K562 (cell line): ENCODE measurements around the gene CCDC124.

Source experiments
- CBX3 ChIP-seq, 2 experiments: IDR thresholded peaks; 1 replicate in 1 of 2; 2 replicates in 1 of 2; pipeline ENCODE4 v1.6.1; 2012; ENCODE audit warnings: inconsistent platforms in 2 of 2, low read length in 2 of 2, borderline replicate concordance in 1 of 2, control low read depth in 1 of 2
- CTCF ChIP-seq, 3 experiments: IDR thresholded peaks in 2 of 3; conservative IDR thresholded peaks in 1 of 3; 2 replicates each; pipeline ENCODE4 v1.5.1; 2011 to 2012; ENCODE audit warnings: low read length in 3 of 3, mild to moderate bottlenecking in 3 of 3, control low read depth in 2 of 3, improper control_type of control experiment in 1 of 3, inconsistent platforms in 1 of 3, low read depth in 1 of 3, mixed read lengths in 1 of 3, moderate library complexity in 1 of 3; ENCODE audit not compliant: insufficient read depth in 2 of 3
- HDGF ChIP-seq: fragments of 450-650 bp; IDR thresholded peaks from 2 replicates; pipeline ENCODE4 v1.6.1; 2016
- HNRNPL ChIP-seq: fragments of 200-400 bp; formaldehyde crosslinking; IDR thresholded peaks from 2 replicates; pipeline ENCODE4 v1.6.1; 2017; ENCODE audit warnings: low read depth, mild to moderate bottlenecking, low read length
- SAP30 ChIP-seq: fragments of 200-600 bp; sonication (generic); IDR thresholded peaks from 2 replicates; pipeline ENCODE4 v1.6.1; 2012; ENCODE audit warnings: borderline replicate concordance, low read depth, mild to moderate bottlenecking, moderate library complexity, low read length, control low read depth, inconsistent platforms; ENCODE audit not compliant: insufficient read depth, poor library complexity, severe bottlenecking
- TAF1 ChIP-seq: IDR thresholded peaks from 2 replicates; pipeline ENCODE4 v1.6.1; 2011; ENCODE audit warnings: mild to moderate bottlenecking, low read length, moderate library complexity; ENCODE audit not compliant: insufficient read depth, control insufficient read depth, severe bottlenecking; ENCODE audit errors: extremely low read depth
- TRIM24 ChIP-seq, 2 experiments: fragments of 450-650 bp; IDR thresholded peaks; 2 replicates each; pipeline ENCODE4 v1.6.1; 2016
- ZBTB1 ChIP-seq: sonication (generic); formaldehyde crosslinking; IDR thresholded peaks from 2 replicates; pipeline ENCODE4 v1.8.1; 2023; ENCODE audit warnings: missing genetic modification reagents, low read depth, mild to moderate bottlenecking, borderline replicate concordance
- ZNF512 ChIP-seq: IDR thresholded peaks from 2 replicates; pipeline ENCODE4 v1.6.1; 2016; ENCODE audit warnings: missing genetic modification characterization, missing compliant biosample characterization

- TF ChIP-seq HNRNPL (no peak), CTCF (IDR thresholded peaks at IDR 0.05 in 2 of 3, conservative IDR thresholded peaks at IDR 0.05 in 1 of 3; ENCODE audit: insufficient read depth in 2 of 3, low read depth in 1 of 3, low read length in 3 of 3) (no peak), TRIM24 (IDR thresholded peaks at IDR 0.05) (no peak), TAF1 (no peak), ZNF512 (tag) (no peak), HDGF (no peak), SAP30 (no peak), CBX3 (IDR thresholded peaks at IDR 0.05; ENCODE audit: borderline replicate concordance in 1 of 2, low read length in 2 of 2) (no peak), ZBTB1 (no peak)
Measured at GRCh38 chr19:17888260-17888659, 44.6 kb upstream of the CCDC124 start.
